Activated CD8-positive, alpha-beta memory T cell treated with anti-CD3 and anti-CD28 coated beads for 4 hours (primary cell): ENCODE results near the gene EML1.
"Not testable (repeated sequence)": the region's sequence is repeated elsewhere in the genome, so short reads cannot be mapped to it uniquely, and the experiment has no call there.

Source experiments
- DNase-seq, 2 donors: peaks; one replicate each; pipeline ENCODE4 v3.0.0-alpha.2; 2020; ENCODE audit warnings: low read depth in 2 of 2

Gene EML1

GRCh38 chr14:99938376-99938775, 145.2 kb downstream of the EML1 start:
- DNase-seq = no peak

GRCh38 chr14:99938896-99939295, 145.7 kb downstream of the EML1 start:
- no peak for DNase-seq

GRCh38 chr14:99939421-99939820, 146.2 kb downstream of the EML1 start:
- DNase-seq = no peak

- DNase-seq = no peak
These were observed 146.9 kb downstream of the EML1 start for GRCh38 chr14:99940064-99940463.

- DNase-seq = no peak
These were observed 148.0 kb downstream of the EML1 start for GRCh38 chr14:99941211-99941610.

GRCh38 chr14:99943620-99944019, 150.4 kb downstream of the EML1 start:
- DNase-seq = no peak

- DNase-seq = no peak
These were observed 151.0 kb downstream of the EML1 start for GRCh38 chr14:99944241-99944651.

GRCh38 chr14:99945732-99946651, 152.8 kb downstream of the EML1 start:
- no peak for DNase-seq

- no peak for DNase-seq
These were observed 153.7 kb downstream of the EML1 start for GRCh38 chr14:99946652-99947489.

GRCh38 chr14:99947695-99948094, 154.5 kb downstream of the EML1 start:
- DNase-seq = no peak

GRCh38 chr14:99949011-99949732, 156.0 kb downstream of the EML1 start:
- DNase-seq = not testable (repeated sequence)

GRCh38 chr14:99950181-99950580, 157.0 kb downstream of the EML1 start:
- DNase-seq = no peak

GRCh38 chr14:99951085-99951484, 157.9 kb downstream of the EML1 start:
- no peak for DNase-seq

GRCh38 chr14:99952039-99952438, 158.8 kb downstream of the EML1 start:
- DNase-seq = no peak

GRCh38 chr14:99952453-99952852, 159.2 kb downstream of the EML1 start:
- DNase-seq = no peak

GRCh38 chr14:99955826-99956455, 162.7 kb downstream of the EML1 start:
- DNase-seq = no peak

GRCh38 chr14:99958380-99958779, 165.2 kb downstream of the EML1 start:
- DNase-seq = no peak

- no peak for DNase-seq
These were observed 168.8 kb downstream of the EML1 start for GRCh38 chr14:99961826-99962518.

GRCh38 chr14:99964979-99965378, 171.8 kb downstream of the EML1 start:
- DNase-seq = no peak

- no peak for DNase-seq
These were observed 173.0 kb downstream of the EML1 start for GRCh38 chr14:99966037-99966835.
